Thoracic aorta (tissue), 2 donors: ENCODE measurements around the gene RALGAPA1. TPM values are rescaled to one million over a fixed set of nuclear protein-coding genes. Genes with fewer than 3 reads are reported as not detected.
A peak's percentile ranks its signal among the peaks of the same experiment; 100 is the strongest.

ENCODE experiments used
- ATAC-seq: fragments of 150-250 bp; one replicate; pipeline ENCODE4 v1.8.0; 2017; ENCODE audit warnings: low read depth; ENCODE audit not compliant: insufficient number of reproducible peaks, low FRiP score
- DNase-seq: peaks from one replicate; pipeline ENCODE4 v3.0.0-alpha.2; 2020; ENCODE audit warnings: low spot score
- H3K27ac ChIP-seq, 2 donors: fragments of 200-600 bp; sonication (generic); 1 replicate in 1 of 2; 2 replicates in 1 of 2; pipeline ENCODE4 v1.5.1; 2016; ENCODE audit warnings: mild to moderate bottlenecking in 2 of 2, moderate library complexity in 2 of 2
- H3K27me3 ChIP-seq: fragments of 200-600 bp; sonication (generic); replicated peaks from 2 replicates; pipeline ENCODE4 v1.6.0; 2016; ENCODE audit warnings: mild to moderate bottlenecking; ENCODE audit not compliant: insufficient read depth
- H3K36me3 ChIP-seq: fragments of 200-600 bp; sonication (generic); one replicate; pipeline ENCODE4 v1.5.1; 2016
- H3K4me1 ChIP-seq, 2 donors: fragments of 200-600 bp; sonication (generic); 1 replicate in 1 of 2; 2 replicates in 1 of 2; pipeline versions ENCODE4 v1.5.1 to v1.6.0; 2016; ENCODE audit warnings: low read depth in 2 of 2, mild to moderate bottlenecking in 1 of 2; ENCODE audit not compliant: control insufficient read depth in 1 of 2
- H3K4me3 ChIP-seq: fragments of 200-600 bp; sonication (generic); 2 replicates; pipeline ENCODE4 v1.5.1; 2016; ENCODE audit warnings: mild to moderate bottlenecking
- H3K9me3 ChIP-seq: fragments of 200-600 bp; sonication (generic); 2 replicates; pipeline ENCODE4 v1.5.1; 2016
- total RNA-seq, 2 donors: library from RNA; depleted of rRNA; stranded (reverse); fragments of >200 nt; gene quantifications; one replicate each; pipeline versions ENCODE4 v1.1.0 to v1.2.3, GENCODE V29; 2016
- TF ChIP-seq, protein P1 (sequence below): fragments of 200-600 bp; sonication (generic); IDR thresholded peaks from one replicate; pipeline ENCODE4 v1.5.1; 2019; ENCODE audit warnings: antibody characterized with exemption

Gene RALGAPA1
- total RNA-seq, 2 donors from 2014 or later = 73.2 to 88.0 TPM

- no peak overlapping the region for H3K27ac ChIP-seq
- no peaks in the 10 kb centered on the region for H3K36me3 ChIP-seq
- no peak for DNase-seq
- H3K4me3 ChIP-seq = peak overlapping the region; percentile 78
- H3K27me3 ChIP-seq = no peaks in the 10 kb centered on the region
- TF ChIP-seq, protein P1, sequence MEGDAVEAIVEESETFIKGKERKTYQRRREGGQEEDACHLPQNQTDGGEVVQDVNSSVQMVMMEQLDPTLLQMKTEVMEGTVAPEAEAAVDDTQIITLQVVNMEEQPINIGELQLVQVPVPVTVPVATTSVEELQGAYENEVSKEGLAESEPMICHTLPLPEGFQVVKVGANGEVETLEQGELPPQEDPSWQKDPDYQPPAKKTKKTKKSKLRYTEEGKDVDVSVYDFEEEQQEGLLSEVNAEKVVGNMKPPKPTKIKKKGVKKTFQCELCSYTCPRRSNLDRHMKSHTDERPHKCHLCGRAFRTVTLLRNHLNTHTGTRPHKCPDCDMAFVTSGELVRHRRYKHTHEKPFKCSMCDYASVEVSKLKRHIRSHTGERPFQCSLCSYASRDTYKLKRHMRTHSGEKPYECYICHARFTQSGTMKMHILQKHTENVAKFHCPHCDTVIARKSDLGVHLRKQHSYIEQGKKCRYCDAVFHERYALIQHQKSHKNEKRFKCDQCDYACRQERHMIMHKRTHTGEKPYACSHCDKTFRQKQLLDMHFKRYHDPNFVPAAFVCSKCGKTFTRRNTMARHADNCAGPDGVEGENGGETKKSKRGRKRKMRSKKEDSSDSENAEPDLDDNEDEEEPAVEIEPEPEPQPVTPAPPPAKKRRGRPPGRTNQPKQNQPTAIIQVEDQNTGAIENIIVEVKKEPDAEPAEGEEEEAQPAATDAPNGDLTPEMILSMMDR = no peak
- peaks cover 19 to 33% of the 10 kb centered on the region in 2 donors for H3K4me1 ChIP-seq
- H3K9me3 ChIP-seq = no peaks in the 10 kb centered on the region
- ATAC-seq = no peak
Measured at GRCh38 chr14:35807131-35807961, 1.7 kb downstream of the RALGAPA1 start.

DNA sequence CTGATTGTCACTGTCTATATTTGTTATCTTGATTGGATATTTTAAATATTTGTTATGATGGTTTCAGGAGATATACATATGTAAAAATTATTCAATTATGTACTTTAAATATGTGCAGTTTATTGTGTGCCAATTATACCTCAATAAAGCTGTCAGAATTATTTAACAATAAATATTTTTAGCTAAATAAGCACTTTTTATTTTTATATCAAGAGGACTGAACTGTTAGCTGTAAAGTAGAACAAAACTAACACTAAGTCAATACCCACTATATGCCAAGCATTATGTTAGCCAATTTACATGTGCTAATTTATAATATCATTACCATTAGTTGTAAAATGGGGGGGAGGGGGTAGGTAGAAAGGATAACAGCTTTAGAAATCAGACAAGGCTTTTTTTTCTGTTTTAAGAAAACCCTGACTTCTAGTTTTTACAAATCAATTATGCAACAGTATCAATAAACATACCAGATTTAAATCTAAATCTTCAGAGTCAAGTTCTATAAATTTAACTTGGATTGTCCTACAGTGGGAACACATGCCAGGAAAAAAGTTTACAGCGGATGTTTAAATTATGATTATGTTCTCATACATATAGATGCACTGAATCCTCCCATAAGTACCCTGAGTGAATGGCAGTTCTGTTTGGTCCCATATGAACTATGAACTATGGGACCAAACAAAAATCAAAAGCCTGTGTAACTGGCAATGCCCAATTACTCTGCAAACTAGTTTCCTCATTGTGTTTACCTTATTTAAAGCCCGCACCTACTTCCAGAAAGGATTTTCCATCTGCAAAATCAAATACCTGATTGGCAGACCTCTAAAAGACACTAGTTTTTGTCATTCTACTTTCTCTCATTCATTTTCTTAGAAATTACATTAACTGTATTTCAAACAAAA lies 2.8 kb downstream of the RALGAPA1 start:
- no peaks in the 10 kb centered on the region for H3K36me3 ChIP-seq
- no peak overlapping the region for H3K27ac ChIP-seq

GRCh38 chr14:35797796-35798195 lies 11.3 kb downstream of the RALGAPA1 start:
- TF ChIP-seq, protein P1 = no peak
- Histone ChIP-seq H3K27ac (no peak overlapping the region), H3K27me3 (no peaks in the 10 kb centered on the region), H3K9me3 (no peaks in the 10 kb centered on the region), H3K4me3 (no peak overlapping the region), H3K36me3 (no peaks in the 10 kb centered on the region), H3K4me1 (peaks cover 0 to 10% of the 10 kb centered on the region in 2 donors)
- DNase-seq = no peak
- no peak for ATAC-seq

More for the DNA sequence above, 2.8 kb downstream of the RALGAPA1 start:
- TF ChIP-seq, protein P1 = no peak
- no peak for DNase-seq
- H3K4me1 ChIP-seq = peaks cover 19 to 41% of the 10 kb centered on the region in 2 donors
- ATAC-seq = no peak
- peak overlapping the region; percentile 78 for H3K4me3 ChIP-seq
- H3K9me3 ChIP-seq = no peaks in the 10 kb centered on the region
- H3K27me3 ChIP-seq = no peaks in the 10 kb centered on the region

DNA sequence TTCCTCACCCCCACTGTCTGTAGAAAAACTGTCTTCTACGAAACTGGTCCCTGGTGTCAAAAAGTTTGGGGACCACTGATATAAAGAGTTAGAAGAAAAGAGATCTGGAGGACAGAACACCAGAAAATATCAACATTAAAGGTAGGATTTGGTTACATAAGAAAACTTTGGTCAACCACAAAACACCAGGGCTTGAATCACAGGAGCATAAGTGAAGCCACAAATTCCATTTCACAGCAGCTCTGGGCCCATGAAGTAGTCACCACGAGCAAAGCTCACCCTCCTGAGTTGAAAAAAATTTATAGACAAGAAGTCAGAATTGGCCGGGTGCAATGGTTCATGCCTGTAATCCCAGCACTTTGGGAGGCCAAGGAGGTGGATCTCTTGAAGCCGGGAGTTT lies 19.4 kb downstream of the RALGAPA1 start:
- Histone ChIP-seq H3K27ac (no peak overlapping the region), H3K9me3 (no peaks in the 10 kb centered on the region), H3K4me3 (no peak overlapping the region), H3K27me3 (no peaks in the 10 kb centered on the region), H3K36me3 (no peaks in the 10 kb centered on the region), H3K4me1 (no peaks in the 10 kb centered on the region)
- TF ChIP-seq, protein P1 = no peak
- ATAC-seq = no peak
- no peak for DNase-seq

DNA sequence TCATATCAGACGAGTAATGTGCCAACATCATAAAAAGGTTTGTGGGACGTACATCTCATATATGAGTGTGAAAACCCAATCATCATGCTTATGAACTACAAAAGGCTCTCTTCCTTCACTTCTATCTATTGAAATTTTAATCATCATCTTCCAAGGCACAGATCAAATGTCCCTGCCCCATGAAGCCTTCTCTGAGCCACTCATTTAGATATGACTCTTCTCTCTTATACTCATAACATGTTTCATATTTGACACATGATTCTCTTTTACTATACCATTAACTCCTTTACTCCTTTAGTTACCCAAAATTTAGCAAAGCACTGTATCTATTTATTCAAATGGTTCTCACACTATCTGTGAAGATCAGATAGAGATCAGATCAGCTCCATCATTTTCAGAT lies 22.2 kb downstream of the RALGAPA1 start:
- no peak overlapping the region for H3K27ac ChIP-seq
- no peaks in the 10 kb centered on the region for H3K27me3 ChIP-seq
- no peak overlapping the region for H3K4me3 ChIP-seq
- H3K4me1 ChIP-seq = no peaks in the 10 kb centered on the region
- no peak for ATAC-seq
- H3K9me3 ChIP-seq = peaks cover 1% of the 10 kb centered on the region
- no peak for DNase-seq
- no peaks in the 10 kb centered on the region for H3K36me3 ChIP-seq
- TF ChIP-seq, protein P1 = no peak
